GM12865 (cell line): ENCODE measurements around the gene CD200R1L.

ENCODE experiments used
- DNase-seq: peaks from one replicate; pipeline ENCODE4 v3.0.0; 2010; ENCODE audit warnings: low read depth
- H3K4me3 ChIP-seq: 2 replicates; pipeline ENCODE4 v1.5.1; 2011; ENCODE audit warnings: mild to moderate bottlenecking, low read depth, low read length, control low read depth
- TF ChIP-seq, protein P1 (sequence below): IDR thresholded peaks from 2 replicates; pipeline ENCODE4 v1.5.1; 2011; ENCODE audit warnings: low read length, control low read depth, low read depth, inconsistent platforms; ENCODE audit not compliant: insufficient read depth; ENCODE audit errors: missing control alignments

The CD200R1L gene

DNA sequence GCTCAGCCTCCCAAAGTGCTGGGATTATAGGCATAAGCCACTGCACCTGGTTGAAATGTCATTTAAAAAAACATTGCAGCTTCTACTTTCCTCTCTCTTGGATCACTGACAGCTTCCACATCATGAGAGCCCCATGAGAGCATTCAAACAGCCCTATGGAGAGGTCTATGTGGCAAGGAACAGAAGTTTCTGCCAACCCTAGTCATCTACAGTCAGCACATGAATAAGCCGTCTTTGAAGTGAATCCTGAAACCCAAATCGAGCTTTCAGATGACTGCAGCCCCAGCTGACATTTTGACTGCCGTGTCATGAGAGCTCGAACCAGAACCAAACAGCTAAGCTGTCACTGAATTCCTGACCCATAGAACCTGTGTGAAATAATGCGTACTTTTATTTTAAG is 39.8 kb downstream of the CD200R1L start:
- no peak overlapping the region for H3K4me3 ChIP-seq
- no peak for DNase-seq
- TF ChIP-seq, protein P1, sequence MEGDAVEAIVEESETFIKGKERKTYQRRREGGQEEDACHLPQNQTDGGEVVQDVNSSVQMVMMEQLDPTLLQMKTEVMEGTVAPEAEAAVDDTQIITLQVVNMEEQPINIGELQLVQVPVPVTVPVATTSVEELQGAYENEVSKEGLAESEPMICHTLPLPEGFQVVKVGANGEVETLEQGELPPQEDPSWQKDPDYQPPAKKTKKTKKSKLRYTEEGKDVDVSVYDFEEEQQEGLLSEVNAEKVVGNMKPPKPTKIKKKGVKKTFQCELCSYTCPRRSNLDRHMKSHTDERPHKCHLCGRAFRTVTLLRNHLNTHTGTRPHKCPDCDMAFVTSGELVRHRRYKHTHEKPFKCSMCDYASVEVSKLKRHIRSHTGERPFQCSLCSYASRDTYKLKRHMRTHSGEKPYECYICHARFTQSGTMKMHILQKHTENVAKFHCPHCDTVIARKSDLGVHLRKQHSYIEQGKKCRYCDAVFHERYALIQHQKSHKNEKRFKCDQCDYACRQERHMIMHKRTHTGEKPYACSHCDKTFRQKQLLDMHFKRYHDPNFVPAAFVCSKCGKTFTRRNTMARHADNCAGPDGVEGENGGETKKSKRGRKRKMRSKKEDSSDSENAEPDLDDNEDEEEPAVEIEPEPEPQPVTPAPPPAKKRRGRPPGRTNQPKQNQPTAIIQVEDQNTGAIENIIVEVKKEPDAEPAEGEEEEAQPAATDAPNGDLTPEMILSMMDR: no peak

DNA sequence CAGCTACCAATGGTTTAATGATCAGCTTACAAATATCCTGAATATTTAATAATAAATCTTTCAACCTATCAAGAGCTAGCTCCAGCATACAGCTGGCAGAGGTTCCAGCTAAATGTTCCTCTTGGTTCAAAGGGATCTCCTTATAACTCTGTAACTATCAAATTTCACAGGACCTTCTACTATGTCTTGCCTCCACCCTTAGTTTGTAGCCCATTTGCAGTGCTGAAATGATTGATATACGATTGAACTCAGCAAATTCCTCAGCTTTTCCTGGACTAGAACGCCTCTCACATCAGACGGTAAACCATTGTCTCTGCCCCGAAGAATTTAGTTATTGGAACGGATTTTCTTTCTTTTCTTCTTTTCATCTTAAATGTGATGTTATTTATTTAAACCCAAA is 41.5 kb downstream of the CD200R1L start:
- TF ChIP-seq, protein P1: no peak

DNA sequence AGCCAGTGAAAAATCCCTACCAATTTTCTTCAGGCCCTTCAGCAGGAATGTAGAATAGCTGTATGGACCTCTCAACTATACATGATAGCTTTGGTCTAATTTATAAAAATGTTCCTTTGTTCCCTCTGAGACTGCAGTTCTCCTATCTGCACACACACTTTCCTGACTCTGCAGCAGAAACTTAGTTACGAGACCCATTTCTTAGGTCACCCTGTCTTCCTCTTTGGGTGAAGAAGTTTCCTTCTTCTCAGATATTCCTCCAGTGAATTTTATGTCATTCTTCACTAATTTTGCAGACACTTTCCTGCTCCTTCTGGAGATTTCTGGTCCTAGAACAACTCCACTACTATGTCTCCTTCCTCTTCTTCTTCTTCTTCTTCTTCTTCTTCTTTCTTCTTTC is 42.6 kb downstream of the CD200R1L start:
- TF ChIP-seq, protein P1: no peak
- no peak for DNase-seq

More for the DNA sequence above, 41.5 kb downstream of the CD200R1L start:
- no peak for DNase-seq
- H3K4me3 ChIP-seq: no peak overlapping the region

DNA sequence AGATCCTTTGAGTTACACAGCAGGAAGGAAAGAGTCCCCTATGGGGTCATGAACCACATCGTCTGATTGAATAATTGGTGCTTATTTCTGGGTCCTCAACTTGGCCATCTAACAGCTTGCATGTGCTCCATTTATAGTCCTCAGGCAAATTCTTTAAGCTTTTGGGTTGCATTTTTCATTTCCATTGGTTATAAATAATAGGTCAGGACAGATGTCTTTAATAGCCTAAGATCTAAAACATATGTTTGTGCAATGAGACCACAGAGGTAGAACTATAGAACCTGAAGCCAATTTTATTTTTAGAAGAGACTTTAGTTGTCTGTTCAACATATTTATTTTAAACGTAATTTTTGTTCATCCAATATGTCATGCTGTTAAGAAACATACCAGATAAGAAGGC is 43.2 kb downstream of the CD200R1L start:
- TF ChIP-seq, protein P1: no peak
- no peak for DNase-seq
- H3K4me3 ChIP-seq: no peak overlapping the region

More for the DNA sequence above, 42.6 kb downstream of the CD200R1L start:
- no peak overlapping the region for H3K4me3 ChIP-seq

DNA sequence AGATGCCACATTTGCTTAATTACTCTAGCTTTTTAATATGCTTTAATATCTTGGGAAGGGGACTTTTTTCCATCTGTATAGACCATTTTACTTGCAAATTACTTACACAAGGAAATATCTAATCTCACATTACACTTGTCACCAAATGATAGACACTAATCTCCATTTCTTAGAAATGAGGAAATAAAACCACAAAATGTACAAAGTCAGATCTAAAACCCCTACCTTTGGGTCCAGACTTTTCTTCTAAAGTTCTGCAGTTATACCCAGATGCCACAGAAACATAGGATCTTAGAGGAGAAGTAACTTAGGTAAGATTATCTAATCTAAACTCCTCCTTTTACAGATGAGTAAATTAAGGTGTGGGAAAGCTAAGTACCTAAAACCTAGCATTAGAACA is 44.3 kb downstream of the CD200R1L start:
- H3K4me3 ChIP-seq: no peak overlapping the region
- TF ChIP-seq, protein P1: no peak
- no peak for DNase-seq

DNA sequence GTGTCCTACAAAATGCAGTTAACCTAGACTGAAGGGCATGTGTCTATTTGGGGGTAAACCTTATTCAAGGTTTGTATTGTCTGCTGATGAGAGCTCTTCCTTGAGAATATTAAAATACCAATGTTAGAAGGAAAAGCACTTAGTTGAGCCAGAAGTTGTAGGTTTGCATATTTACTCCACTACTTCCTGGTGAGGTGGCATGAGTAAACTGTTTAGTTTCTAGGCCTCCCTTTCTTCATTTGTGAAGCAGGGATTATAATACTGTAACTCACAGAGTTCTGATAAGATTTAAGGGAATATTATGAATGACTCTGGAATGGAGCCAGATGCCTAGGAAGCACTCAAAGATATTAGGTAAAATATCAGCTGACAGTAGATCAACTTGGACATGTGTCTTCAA is 46.7 kb downstream of the CD200R1L start:
- H3K4me3 ChIP-seq: no peak overlapping the region
- no peak for DNase-seq
- TF ChIP-seq, protein P1: no peak

DNA sequence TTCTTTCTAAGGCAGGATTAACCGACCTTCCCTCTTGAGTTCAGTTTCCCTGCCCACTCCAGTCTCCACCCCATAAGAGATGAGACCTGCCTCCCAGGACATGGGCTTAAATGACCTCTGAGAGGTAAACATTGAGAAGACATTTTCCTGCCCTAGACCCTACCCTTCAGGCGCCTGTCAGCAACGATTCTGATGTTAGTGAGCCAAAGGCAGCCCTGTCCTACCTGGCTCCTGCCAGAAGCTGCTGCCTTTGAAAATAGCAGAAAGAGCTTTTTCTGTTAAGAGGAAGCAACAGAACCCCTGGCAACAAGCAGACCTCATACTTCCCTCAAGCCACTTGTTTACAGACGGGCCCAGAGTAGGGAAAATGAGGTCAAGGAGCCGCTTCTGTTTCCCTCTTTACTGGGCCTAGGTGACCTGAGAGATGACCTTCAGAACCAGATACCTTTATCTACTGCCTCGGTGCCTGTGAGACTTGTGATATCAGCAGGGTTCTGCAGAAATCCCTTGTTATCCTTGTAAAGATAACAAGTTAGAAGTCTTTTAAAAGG is 52.0 kb downstream of the CD200R1L start:
- TF ChIP-seq, protein P1: no peak
- no peak overlapping the region for H3K4me3 ChIP-seq
- no peak for DNase-seq
